ENCODE results near the gene MAPK1.
"Not testable (repeated sequence)": the region's sequence is repeated elsewhere in the genome, so short reads cannot be mapped to it uniquely, and the experiment has no call there.

The MAPK1 gene

DNA sequence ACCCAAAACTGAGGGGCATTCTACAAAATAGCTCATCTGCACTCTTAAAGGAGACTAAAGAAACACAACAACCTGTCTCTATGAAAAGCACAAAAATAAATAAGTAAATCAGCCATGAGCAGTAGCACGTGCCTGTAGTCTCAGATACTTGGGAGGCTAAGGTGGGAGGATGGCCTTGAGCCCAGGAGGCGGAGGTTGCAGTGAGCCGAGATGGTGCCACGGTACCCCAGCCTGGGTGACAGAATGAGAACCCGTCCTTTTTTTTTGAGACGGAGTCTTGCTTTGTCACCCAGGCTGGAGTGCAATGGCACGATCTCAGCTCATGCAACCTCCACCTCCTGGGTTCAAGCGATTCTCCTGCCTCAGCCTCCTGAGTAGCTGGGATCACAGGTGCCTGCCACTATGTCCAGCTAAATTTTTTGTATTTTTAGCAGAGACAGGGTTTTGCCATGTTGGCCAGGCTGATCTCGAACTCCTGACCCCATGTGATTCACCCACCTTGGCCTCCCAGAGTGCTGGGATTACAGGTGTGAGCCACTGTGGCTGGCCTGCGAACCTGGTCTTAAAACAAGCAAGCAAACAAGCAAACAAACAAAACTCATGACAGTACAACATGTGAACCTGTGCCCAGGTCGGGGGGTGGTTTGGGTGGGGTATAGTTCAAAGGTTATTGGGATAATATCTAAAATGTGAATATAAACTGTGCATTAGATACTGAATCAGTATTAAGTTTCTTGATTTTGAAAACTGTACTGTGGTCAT is 76.4 kb downstream of the MAPK1 start:
- peak; percentile 7 for DNase-seq (ENCODE audit: low read depth)

DNA sequence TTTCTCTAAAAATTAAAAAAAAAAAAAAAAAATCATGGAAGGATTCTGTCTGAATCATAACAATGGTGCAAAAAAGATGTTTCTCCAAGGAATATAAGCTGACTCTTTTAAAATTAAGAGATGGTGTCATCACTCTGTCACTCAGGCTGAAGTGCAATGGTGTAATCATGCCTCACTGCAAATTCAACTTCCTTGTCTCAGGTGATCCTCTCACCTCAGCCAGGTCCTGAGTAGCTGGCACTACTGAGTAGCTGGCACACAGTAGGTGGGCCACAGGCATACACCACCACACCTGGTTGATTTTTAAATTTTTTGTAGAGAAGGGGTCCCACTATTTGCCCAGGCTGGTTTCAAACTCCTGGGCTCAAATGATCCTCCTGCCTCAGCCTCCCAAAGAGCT is 77.1 kb downstream of the MAPK1 start:
- DNase-seq (ENCODE audit: low read depth), result no peak

DNA sequence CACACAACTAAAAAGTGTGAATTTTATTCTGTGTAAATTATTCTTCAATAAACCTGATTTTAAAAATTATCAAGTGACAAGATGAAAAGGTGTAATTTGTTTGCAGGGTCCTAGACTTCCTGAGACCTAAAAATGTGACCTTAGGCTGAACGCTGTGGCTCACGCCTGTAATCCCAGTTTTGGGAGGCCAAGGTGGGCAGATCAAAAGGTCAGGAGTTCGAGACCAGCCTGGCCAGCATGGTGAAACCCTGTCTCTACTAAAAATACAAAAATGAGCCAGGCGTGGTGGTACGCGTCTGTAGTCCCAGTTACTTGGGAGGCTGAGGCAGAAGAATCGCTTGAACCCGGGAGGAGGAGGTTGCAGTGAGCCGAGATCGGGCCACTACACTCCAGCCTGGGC is 79.9 kb downstream of the MAPK1 start:
- not testable (repeated sequence) for DNase-seq (ENCODE audit: low read depth)

DNA sequence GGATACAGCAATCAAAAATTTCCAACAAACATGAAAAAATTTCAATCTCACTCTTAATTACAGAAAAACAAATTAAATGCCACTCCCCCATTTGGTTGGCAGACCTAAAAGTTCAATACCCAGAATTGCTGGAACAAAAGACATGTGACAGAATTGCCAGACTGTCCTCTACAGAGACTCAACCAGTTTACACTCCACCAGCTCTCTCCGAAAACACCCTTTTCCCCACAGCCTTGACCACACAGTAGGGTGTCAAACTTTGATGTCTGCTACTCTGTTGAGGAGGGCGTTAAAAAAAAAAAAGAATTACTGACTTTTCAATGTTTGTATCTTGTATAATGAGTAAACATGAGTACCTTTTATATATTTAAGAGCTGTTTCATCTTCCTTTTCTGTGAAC is 87.2 kb downstream of the MAPK1 start:
- DNase-seq (ENCODE audit: low read depth), result no peak

DNA sequence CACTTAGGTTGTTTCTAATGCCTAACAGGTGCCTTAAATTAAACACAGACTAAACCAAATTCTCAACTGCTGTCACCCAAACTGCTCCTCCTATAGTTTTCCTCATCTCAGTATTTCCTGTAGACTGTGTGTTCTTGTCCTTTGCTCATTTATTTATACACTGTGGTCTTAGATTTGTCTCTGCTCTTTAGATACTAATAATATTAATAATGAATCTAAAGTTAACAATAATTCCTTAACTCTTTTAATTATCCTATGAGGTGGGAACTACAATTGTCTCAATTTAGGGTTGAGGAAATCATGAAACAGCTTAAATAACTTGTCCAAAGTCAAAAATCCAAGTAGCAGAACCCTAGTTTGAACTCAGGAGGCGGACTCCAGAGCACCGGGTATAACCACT is 88.0 kb downstream of the MAPK1 start:
- no peak for DNase-seq (ENCODE audit: low read depth)

DNA sequence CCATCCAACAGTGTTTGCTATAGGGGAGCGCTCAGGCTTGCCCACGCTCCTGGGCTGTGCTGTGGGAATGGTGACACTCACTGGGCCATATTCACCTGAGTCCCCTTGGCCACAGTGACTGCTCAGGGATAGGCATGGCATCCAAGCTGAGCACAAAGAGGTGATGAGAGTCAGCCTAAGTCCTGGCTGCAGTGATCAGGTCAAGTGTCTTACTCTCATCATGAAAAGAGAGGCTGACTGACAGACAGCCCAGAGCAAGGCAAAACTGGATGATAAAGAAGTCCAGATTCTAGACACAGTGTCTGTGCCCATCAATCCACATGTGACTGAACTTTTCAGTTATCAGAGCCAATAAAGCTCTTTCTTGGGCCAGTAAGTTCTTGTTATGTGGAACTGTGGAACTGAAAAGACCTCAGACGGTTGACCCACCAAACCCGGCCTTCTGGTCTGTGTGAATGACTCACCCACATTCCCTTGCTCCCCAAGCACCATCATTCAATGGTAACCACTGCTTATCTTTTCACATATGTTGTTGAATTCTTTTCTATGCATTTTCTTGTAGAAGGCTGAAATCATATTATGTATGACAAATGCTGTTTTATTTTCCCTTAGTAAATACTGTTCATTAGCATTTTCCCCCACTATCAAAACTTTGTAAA is 88.6 kb downstream of the MAPK1 start:
- no peak for DNase-seq (ENCODE audit: low read depth)

DNA sequence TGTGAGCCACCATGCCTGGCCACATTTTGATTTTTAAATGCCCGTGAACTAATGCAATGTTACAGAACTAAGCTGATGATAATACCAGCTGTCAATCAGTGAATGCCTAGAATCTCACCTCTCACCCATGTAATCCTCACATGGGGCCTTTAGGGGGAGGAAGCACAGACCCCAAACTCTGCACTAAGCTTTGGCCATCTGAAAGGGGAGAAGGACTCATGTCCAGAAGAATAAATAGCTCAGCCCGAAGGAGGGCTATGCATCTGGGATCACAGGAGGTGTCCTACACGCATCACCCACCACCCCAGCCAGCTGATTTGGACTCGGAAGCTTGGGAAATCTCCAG is 95.8 kb downstream of the MAPK1 start:
- no peak for DNase-seq (ENCODE audit: low read depth)

DNA sequence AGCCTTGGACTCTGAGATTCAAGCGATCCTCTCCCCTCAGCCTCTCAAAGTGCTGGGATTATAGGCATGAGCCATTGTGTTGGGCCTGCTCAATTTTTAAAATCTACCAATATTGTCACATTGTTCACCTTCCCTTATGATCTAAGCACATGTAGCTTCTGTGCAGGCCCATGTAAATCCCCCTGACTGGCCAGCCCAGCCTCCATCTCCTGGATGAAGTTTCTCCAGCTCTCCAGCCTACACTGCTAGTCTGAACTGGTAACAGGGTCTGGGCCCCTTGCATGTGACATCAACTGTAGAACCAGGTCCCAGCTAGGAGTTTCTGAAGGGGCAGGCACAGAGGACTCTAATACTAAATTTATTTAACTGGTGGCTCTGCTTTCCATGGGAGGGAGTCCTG is 99.0 kb downstream of the MAPK1 start:
- DNase-seq (ENCODE audit: low read depth), result no peak

DNA sequence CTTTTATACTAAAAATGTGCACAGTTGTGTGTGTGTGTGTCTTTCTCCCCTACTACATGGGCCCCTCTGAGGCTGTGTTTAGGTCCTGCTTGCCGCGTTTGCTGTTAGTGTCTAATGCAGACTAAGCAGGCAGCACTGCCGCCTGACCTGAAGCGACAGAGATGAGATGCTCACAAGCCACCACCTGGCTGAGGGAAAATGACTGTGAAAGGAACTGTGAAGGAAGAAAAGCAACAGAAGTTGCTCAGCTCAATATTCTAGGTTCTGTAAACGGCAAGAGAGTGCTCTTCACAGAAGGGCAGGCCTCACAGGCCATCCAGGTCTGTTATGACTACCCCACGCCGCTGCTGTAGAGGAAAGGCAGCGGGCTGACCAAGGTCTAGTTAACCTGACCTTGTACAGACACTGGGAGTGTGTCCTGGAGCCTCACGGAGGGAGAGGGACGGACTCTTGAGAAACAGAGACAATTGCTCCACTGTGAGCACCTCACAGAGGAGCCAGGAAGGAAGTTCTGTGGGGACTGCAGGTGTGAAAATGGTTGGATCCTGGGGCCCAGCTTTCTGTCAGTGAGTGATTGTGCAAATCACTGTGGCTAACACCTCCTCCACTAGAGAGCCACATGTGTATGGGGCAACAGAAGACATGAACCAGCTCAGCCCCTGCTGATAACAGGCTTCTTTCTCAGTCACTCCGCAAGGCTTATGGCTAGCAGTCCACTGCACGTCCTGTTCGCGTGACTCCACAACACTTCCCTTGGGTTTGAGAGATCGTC is 100.6 kb downstream of the MAPK1 start:
- DNase-seq (ENCODE audit: low read depth), result peak; percentile 54

DNA sequence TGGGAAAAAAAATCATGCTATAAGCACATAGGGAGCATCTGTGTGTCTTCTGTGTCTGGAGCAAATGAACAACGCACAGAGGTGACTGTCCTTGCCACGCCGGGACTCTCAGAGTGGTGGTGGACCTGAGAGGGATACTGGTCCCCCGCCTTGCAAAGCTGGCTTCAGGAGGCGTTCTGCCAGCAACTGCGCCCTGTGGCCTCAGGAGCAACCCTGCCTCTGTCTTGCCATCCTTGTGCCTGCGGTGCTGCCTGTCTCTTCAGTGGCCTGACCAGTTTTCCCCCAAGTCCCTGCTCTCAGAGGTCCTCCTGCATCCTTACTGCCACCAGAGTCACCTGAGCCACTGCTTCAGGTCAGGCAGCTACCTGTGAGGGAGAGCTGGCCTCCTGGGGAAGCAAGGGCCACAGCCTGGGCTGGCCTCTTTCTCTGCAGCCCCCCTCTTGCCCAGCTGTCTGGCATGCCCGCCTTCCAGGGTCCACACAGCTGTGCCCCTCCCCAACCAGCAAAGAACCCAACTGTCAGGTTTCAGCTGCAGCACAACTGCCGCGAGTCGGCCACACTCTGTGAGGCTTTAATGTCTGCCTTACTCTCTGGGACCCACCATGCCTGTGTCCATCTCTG is 101.4 kb downstream of the MAPK1 start:
- DNase-seq (ENCODE audit: low read depth), result no peak

DNA sequence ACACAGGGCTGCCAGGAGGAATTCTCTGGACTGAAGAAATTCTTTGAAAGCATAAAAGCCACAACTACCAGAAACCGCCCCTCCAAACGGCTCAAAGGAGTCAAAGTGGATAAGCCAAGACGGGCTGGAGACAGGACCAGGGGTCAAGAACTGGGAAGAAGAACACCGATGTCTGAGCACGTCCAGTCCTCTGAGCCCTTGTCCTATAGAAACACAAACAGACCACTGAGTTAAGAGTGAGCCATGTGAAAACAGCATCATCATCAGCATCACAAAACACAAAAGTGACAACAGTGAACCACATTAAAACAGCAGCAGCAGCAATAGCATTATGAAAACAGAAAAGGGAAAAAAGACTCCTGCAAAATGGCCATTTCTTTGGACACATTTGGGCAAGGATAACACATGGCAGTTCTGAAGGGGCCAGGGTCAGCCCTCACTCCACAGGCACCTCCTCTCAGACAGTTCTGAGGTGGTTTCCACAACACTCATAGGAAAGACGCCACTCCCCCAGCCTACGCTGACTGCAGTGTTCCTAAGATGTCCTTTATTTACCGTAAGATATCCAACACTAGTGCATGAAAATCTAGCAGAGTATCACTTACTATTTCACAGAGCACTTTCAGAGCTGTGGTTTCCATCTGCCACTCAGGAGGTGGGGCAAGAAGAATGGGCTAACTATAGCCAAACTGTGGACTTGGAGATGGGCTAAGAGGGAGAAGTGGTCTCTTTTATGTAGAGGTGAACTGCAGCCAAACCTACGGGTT is 103.2 kb downstream of the MAPK1 start:
- DNase-seq (ENCODE audit: low read depth), result peak; percentile 20

DNA sequence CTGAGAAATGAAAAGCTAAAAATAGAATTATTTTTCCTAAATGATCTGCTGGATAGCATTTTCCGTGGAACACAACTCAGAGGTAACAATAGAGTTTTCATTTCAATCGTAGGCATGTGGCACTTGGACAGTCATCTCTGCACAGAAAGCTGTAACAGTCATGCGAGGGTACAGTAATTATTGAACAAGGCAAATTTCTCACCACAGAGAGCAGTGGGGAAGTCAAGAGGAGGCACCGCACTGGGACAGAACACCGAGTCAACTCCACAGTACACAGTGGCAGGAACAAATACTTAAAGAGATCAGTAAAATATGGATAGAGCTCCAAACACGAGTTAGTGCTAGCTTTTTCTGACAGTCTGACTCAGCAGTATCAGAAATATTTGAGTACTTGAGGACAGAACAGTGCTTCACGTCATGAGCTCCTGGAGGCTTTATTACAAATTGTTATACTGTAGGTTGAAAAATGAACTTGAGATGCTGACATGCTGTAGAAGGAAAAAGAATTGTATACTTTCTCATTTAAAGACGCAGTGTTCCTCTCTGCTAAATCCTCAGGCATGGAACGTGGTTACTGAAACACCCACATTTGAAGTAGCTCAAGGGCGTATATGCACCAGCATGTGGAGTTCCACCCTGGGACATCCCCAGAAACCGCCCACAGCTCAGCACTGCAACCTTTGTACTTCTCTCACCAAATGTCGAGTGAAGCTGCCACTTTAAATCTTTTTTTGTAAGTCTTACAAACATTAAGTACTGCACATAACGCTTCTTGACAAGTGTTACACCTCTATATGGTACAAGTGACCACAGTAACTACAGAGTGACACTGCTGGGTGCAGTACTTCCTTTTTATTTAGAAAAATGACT is 104.5 kb downstream of the MAPK1 start:
- DNase-seq (ENCODE audit: low read depth), result peak; percentile 41

DNA sequence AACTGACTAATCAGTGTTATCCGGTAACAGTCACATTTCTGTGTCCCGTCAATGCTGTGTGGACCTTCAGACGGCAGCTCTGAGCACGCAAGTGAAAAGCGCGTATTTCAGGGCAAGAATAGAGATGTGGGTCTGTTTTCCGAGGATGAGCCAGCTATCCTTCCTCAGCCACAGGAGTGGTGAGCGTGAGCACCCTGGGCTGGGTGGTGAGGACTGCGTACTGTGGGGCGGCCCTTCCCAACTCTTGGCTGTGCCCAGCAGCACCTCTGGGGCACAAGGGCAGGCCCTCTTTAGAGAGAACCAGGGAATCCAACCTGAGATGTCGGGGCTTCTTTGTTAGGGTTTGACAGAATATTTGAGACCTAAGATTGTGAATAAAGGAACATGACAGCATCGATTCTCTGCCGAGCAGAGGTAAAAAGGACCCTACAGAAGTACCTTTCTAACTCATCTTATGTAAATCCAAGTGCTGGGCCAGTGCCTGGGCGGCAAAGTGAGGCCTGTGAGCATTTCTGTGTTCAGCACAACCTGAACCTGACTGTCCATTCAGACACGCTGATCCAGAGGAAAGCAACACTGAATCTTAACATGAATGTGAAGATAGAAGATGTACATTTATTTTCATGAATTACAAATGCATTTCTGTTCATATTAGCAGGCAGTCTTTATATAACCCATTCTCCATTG is 105.3 kb downstream of the MAPK1 start:
- no peak for DNase-seq (ENCODE audit: low read depth)

DNA sequence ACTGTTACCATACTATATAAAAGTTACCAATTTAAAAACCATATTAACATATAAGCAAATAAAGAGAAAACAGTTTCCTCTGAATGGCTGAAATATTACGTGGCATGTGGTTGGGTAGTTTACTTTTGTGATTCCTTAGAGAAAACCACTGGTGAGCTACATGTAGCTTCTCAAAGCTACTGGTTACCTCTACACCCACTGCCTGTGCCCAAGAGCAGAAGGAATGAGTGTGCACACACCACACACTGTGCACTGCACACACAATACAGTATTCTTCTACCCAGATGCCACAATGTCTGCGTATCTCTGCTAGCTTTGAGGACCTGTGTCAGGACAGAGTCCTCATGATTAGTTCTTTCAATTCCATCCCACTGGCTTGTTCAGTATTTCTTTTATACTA is 106.4 kb downstream of the MAPK1 start:
- peak; percentile 18 for DNase-seq (ENCODE audit: low read depth)

DNA sequence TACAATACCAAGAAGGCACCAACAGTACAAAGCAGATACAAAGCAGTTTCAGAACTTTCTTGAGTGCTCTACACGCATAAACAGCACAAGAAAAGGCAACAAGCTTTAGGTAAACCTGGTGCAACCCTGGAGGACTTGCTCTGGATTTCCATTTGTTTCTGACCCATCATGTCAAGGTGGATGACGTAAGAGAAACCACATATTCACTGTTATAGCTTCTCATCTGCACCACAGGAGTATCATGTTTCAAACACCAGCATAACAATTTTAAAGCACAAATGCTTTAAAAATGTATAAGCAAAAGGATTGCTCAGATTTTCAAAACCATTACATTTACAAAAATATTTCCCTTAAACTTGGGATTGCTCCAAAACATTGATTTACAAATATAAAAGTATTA is 106.8 kb downstream of the MAPK1 start:
- DNase-seq (ENCODE audit: low read depth), result no peak

DNA sequence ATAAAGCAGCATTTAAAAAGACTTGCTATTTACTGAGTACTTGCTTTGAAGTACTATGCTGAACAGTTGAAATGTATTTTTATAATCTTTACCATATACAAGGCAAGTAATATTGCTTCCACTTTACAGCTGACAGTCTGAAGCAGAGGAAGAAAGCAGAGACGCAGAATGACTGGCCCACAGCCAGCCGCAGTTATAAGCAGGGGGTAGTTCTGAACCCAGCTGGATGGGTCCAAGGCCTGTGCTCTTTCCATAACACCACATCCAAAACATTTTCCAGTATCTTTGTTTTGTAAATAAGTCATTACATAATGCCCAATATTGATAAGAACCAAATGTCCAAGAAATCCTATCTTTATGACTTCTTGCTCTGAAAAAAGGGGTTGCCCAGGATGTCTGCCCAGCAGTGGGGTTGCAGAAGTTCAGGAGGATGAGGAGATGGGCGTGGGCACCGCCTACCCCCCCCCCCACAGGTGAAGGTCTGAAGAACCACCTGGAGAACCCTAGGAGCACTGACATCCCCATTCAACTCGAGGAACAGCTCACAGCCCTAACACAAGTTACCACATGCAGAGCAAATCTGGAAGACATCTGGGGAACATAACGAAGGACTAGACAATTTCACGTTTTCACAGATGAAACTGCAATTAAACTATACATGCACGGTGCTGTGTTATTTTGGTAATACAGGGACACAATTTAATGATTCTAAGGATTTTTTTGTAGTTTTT is 107.6 kb downstream of the MAPK1 start:
- no peak for DNase-seq (ENCODE audit: low read depth)

DNA sequence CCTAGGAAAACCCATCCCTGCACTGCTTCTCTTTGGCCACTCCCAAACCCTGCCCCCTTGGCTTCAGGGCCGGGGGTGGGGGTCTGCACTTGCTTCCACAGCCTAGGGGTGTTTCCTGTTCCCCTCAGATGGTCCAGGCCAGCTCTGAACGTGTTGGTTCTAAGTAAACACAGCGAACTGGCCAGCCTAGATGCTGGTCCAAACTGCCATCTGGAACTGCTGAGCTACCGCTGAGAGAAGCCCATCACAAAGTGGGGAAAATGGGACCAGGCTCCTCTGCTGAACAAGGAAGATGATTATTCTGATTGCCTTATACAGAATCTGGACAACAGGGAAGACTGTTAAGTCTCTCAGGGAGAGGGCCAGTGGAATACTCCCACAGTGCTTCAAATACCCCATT is 108.4 kb downstream of the MAPK1 start:
- DNase-seq (ENCODE audit: low read depth), result no peak

DNA sequence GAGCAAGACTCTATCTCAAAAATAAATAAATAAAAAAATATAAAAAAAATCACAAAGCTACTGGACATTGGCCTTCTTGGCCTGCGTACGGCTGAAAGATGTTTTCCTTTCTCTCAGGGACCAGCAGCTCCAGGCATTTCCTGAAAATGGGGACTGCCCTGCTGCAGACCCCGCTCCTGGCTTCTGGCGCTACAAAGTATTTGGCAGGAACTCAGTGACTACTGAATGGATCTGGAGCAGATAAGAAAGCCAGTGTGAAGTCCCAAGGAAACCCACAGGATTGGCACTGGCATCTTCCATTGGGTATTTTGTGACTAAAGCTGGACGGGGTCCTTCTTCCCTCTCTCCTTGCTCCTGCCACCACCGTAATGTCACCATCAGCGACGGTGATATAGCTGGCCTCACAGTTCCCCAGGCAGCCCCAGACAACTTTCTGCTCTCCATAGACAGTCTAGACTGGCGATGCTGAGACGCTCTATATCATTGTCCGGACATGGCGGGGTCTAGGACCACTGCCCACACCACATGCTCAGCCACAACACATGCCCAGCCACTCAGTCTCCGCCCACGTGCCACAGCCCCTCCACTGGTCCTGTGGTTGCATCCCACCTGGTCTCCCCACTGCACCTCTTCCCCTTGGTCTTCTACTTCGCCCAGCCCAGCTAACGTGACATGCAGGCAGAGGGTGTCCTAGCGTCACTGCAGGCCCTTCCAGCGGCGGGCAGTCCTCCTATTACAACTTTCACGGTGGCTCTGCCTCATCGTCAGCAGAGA is 109.2 kb downstream of the MAPK1 start:
- no peak for DNase-seq (ENCODE audit: low read depth)

DNA sequence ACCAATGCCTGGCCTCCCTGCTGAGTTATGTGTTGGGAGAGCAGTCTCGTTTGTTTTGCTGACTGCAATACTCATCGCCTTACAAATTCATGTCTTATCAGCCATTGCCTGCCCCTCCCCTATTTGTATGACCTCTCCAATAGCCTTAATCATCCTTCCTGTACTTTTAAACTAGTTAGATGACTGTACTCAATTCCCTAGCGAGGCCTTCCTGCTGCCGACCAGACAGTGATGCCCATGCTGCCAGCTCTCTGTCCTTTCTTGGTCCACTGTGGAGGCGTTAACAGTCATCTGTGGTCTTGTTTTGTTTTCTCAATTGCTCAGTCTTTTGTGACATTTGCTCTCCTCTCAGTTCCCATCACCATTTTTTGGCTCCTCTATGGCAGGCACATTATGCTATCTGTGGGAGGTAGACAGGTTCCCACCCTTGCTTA is 111.6 kb downstream of the MAPK1 start:
- DNase-seq (ENCODE audit: low read depth), result no peak

Data from activated T-cell treated with anti-CD3 and anti-CD28 coated beads for 48 hours (primary cell).